Measurements from ENCODE around the gene MTRR.

MTRR gene

DNA sequence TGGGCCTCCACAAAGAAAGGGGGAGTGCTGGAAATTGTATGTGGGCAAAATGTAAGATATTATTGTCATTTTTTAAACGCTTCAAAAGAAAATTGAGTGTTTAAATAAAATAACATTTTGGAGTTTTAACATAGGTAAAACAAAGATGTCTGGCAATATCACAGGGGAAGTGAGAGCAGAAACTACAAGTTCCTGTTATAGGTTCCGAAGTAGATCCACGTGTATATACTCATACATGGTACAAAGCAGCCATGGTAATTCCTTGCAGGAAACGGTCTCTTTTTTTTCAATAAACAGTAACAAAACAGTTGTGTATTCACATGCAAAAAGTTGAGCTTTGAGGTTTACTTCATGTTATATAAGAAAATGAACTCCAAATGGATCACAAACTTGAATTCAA, 78.4 kb downstream of the MTRR start (continued):
- TF ChIP-seq ELK4 (IDR thresholded peaks at IDR 0.05; ENCODE audit: borderline replicate concordance, low read depth, low read length) (no peak), ZNF518A (tag by site-specific recombination; conservative IDR thresholded peaks at IDR 0.05; ENCODE audit: low read depth) (no peak), ZNF426 (tag by site-specific recombination; IDR thresholded peaks at IDR 0.05) (no peak), ZNF280D (tag by site-specific recombination; IDR thresholded peaks at IDR 0.05) (no peak), ZNF664 (tag by site-specific recombination; IDR thresholded peaks at IDR 0.05) (no peak), ZNF155 (tag by site-specific recombination; IDR thresholded peaks at IDR 0.05) (no peak)
- TF ChIP-seq, protein P1, sequence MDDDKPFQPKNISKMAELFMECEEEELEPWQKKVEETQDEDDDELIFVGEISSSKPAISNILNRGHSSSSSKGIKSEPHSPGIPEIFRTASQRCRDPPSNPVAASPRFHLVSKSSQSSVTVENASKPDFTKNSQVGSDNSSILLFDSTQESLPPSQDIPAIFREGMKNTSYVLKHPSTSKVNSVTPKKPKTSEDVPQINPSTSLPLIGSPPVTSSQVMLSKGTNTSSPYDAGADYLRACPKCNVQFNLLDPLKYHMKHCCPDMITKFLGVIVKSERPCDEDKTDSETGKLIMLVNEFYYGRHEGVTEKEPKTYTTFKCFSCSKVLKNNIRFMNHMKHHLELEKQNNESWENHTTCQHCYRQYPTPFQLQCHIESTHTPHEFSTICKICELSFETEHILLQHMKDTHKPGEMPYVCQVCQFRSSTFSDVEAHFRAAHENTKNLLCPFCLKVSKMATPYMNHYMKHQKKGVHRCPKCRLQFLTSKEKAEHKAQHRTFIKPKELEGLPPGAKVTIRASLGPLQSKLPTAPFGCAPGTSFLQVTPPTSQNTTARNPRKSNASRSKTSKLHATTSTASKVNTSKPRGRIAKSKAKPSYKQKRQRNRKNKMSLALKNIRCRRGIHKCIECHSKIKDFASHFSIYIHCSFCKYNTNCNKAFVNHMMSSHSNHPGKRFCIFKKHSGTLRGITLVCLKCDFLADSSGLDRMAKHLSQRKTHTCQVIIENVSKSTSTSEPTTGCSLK (tag by site-specific recombination; IDR thresholded peaks at IDR 0.05) = no peak
- TF ChIP-seq, protein P2, sequence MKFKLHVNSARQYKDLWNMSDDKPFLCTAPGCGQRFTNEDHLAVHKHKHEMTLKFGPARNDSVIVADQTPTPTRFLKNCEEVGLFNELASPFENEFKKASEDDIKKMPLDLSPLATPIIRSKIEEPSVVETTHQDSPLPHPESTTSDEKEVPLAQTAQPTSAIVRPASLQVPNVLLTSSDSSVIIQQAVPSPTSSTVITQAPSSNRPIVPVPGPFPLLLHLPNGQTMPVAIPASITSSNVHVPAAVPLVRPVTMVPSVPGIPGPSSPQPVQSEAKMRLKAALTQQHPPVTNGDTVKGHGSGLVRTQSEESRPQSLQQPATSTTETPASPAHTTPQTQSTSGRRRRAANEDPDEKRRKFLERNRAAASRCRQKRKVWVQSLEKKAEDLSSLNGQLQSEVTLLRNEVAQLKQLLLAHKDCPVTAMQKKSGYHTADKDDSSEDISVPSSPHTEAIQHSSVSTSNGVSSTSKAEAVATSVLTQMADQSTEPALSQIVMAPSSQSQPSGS (tag by site-specific recombination; IDR thresholded peaks at IDR 0.05; ENCODE audit: low read depth) = no peak

Data from HEK293 (cell line).